Measurements from ENCODE around the gene RFX6.

Gene RFX6

GRCh38 chr6:116881236-116881635 is 4.2 kb downstream of the RFX6 start:
- TF ChIP-seq ZNF274 (IDR thresholded peaks at IDR 0.05; ENCODE audit: low read depth, low read length), result no peak
- no peak overlapping the region for H3K4me3 ChIP-seq (ENCODE audit: low read length)

GRCh38 chr6:116883005-116883404 is 6.0 kb downstream of the RFX6 start:
- no peak for TF ChIP-seq ZNF274 (IDR thresholded peaks at IDR 0.05; ENCODE audit: low read depth, low read length)
- H3K4me3 ChIP-seq (ENCODE audit: low read length), result no peak overlapping the region

GRCh38 chr6:116884530-116884929 is 7.5 kb downstream of the RFX6 start:
- TF ChIP-seq ZNF274 (IDR thresholded peaks at IDR 0.05; ENCODE audit: low read depth, low read length), result no peak
- no peak overlapping the region for H3K4me3 ChIP-seq (ENCODE audit: low read length)

- no peak for TF ChIP-seq ZNF274 (IDR thresholded peaks at IDR 0.05; ENCODE audit: low read depth, low read length)
- H3K4me3 ChIP-seq (ENCODE audit: low read length), result no peak overlapping the region
Measured at GRCh38 chr6:116887168-116887567, 10.1 kb downstream of the RFX6 start.

- TF ChIP-seq ZNF274 (IDR thresholded peaks at IDR 0.05; ENCODE audit: low read depth, low read length), result no peak
- no peak overlapping the region for H3K4me3 ChIP-seq (ENCODE audit: low read length)
Measured at GRCh38 chr6:116887894-116888293, 10.9 kb downstream of the RFX6 start.

- H3K4me3 ChIP-seq (ENCODE audit: low read length), result no peak overlapping the region
- no peak for TF ChIP-seq ZNF274 (IDR thresholded peaks at IDR 0.05; ENCODE audit: low read depth, low read length)
Measured at GRCh38 chr6:116888732-116889360, 11.8 kb downstream of the RFX6 start.

GRCh38 chr6:116894669-116895068 is 17.6 kb downstream of the RFX6 start:
- TF ChIP-seq ZNF274 (IDR thresholded peaks at IDR 0.05; ENCODE audit: low read depth, low read length), result no peak
- H3K4me3 ChIP-seq (ENCODE audit: low read length), result no peak overlapping the region

- no peak for TF ChIP-seq ZNF274 (IDR thresholded peaks at IDR 0.05; ENCODE audit: low read depth, low read length)
- no peak overlapping the region for H3K4me3 ChIP-seq (ENCODE audit: low read length)
Measured at GRCh38 chr6:116895935-116896334, 18.9 kb downstream of the RFX6 start.

GRCh38 chr6:116902634-116903033 is 25.6 kb downstream of the RFX6 start:
- no peak for TF ChIP-seq ZNF274 (IDR thresholded peaks at IDR 0.05; ENCODE audit: low read depth, low read length)
- H3K4me3 ChIP-seq (ENCODE audit: low read length), result no peak overlapping the region

GRCh38 chr6:116922853-116923548 is 46.0 kb downstream of the RFX6 start:
- TF ChIP-seq ZNF274 (IDR thresholded peaks at IDR 0.05; ENCODE audit: low read depth, low read length), result no peak
- no peak overlapping the region for H3K4me3 ChIP-seq (ENCODE audit: low read length)

- no peak for TF ChIP-seq ZNF274 (IDR thresholded peaks at IDR 0.05; ENCODE audit: low read depth, low read length)
- H3K4me3 ChIP-seq (ENCODE audit: low read length), result no peak overlapping the region
Measured at GRCh38 chr6:116924245-116924644, 47.2 kb downstream of the RFX6 start.

- TF ChIP-seq ZNF274 (IDR thresholded peaks at IDR 0.05; ENCODE audit: low read depth, low read length), result no peak
- no peak overlapping the region for H3K4me3 ChIP-seq (ENCODE audit: low read length)
Measured at GRCh38 chr6:116925088-116925794, 48.2 kb downstream of the RFX6 start.

GRCh38 chr6:116928677-116929076 is 51.6 kb downstream of the RFX6 start:
- no peak for TF ChIP-seq ZNF274 (IDR thresholded peaks at IDR 0.05; ENCODE audit: low read depth, low read length)
- H3K4me3 ChIP-seq (ENCODE audit: low read length), result no peak overlapping the region

GRCh38 chr6:116929825-116930224 is 52.8 kb downstream of the RFX6 start:
- no peak overlapping the region for H3K4me3 ChIP-seq (ENCODE audit: low read length)
- no peak for TF ChIP-seq ZNF274 (IDR thresholded peaks at IDR 0.05; ENCODE audit: low read depth, low read length)

GRCh38 chr6:116931456-116931855 is 54.4 kb downstream of the RFX6 start:
- TF ChIP-seq ZNF274 (IDR thresholded peaks at IDR 0.05; ENCODE audit: low read depth, low read length), result no peak

More at GRCh38 chr6:116931456-116931855, 54.4 kb downstream of the RFX6 start:
- no peak overlapping the region for H3K4me3 ChIP-seq (ENCODE audit: low read length)

Data from GM08714 (cell line).